ENCODE results near the gene SLX4IP. TPM values are rescaled to one million over a fixed set of nuclear protein-coding genes. Genes with fewer than 3 reads are reported as not detected.

The SLX4IP gene
- polyA plus RNA-seq, 2 donors = 1.2 to 4.4 TPM

GRCh38 chr20:10595266-10595665 lies 160.2 kb downstream of the SLX4IP start:
- peaks cover 0 to 3% of the 10 kb centered on the region in 2 donors for H3K4me1 ChIP-seq (ENCODE audit: control insufficient read depth in 2 of 2, insufficient read depth in 2 of 2, low read length in 1 of 2)
- no peak overlapping the region for H3K4me3 ChIP-seq (ENCODE audit: low read depth in 1 of 2, low read length in 2 of 2)
- H3K9me3 ChIP-seq (ENCODE audit: control insufficient read depth in 2 of 2, insufficient read depth in 1 of 2, low read depth in 1 of 2, low read length in 1 of 2) = no peaks in the 10 kb centered on the region
- H3K27me3 ChIP-seq (ENCODE audit: control insufficient read depth in 1 of 2, insufficient read depth in 2 of 2, low read length in 2 of 2) = no peaks in the 10 kb centered on the region
- H3K27ac ChIP-seq (ENCODE audit: low read depth in 2 of 2, low read length in 1 of 2) = peak overlapping the region; percentile 22 to 66
- 63 to 66% methylated on average over 2 of the region's 2 CpGs for WGBS, 2 donors
- H3K36me3 ChIP-seq (ENCODE audit: control insufficient read depth in 2 of 2, insufficient read depth in 2 of 2, low read length in 1 of 2) = no peaks in the 10 kb centered on the region

GRCh38 chr20:10595985-10596384 lies 160.9 kb downstream of the SLX4IP start:
- Histone ChIP-seq H3K27me3 (ENCODE audit: control insufficient read depth in 1 of 2, insufficient read depth in 2 of 2, low read length in 2 of 2) (no peaks in the 10 kb centered on the region), H3K27ac (ENCODE audit: low read depth in 2 of 2, low read length in 1 of 2) (peak overlapping the region; percentile 33 to 65), H3K9me3 (ENCODE audit: control insufficient read depth in 2 of 2, insufficient read depth in 1 of 2, low read depth in 1 of 2, low read length in 1 of 2) (no peaks in the 10 kb centered on the region), H3K36me3 (ENCODE audit: control insufficient read depth in 2 of 2, insufficient read depth in 2 of 2, low read length in 1 of 2) (peaks cover 0 to 2% of the 10 kb centered on the region in 2 donors), H3K4me1 (ENCODE audit: control insufficient read depth in 2 of 2, insufficient read depth in 2 of 2, low read length in 1 of 2) (peaks cover 0 to 3% of the 10 kb centered on the region in 2 donors), H3K4me3 (ENCODE audit: low read depth in 1 of 2, low read length in 2 of 2) (no peak overlapping the region)
- WGBS, 2 donors = 82 to 88% methylated on average over 3 of the region's 3 CpGs

DNA sequence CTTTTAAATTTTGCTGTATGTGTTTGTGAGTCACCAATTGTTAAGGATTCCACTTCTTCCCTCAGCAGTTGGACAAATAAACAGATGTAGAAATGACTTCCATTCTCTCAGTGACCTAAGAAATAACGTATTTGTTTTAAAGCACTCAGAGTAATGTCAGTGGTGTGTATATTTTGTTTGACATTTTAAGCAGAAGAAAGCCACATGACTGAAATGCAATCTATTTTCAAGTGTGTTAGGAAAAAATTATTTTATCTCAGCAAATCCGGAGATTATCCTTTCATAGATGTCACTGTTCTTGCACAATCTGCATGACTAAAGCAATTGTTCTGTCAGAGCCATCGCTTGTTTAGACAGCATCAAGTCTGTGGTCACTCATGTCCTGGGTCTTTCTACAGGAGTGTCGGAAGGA lies 161.6 kb downstream of the SLX4IP start:
- H3K36me3 ChIP-seq (ENCODE audit: control insufficient read depth in 2 of 2, insufficient read depth in 2 of 2, low read length in 1 of 2) = peaks cover 0 to 2% of the 10 kb centered on the region in 2 donors
- H3K27ac ChIP-seq (ENCODE audit: low read depth in 2 of 2, low read length in 1 of 2) = peak overlapping the region in 1 of 2 donors; percentile 80
- peaks cover 0 to 3% of the 10 kb centered on the region in 2 donors for H3K4me1 ChIP-seq (ENCODE audit: control insufficient read depth in 2 of 2, insufficient read depth in 2 of 2, low read length in 1 of 2)
- WGBS, 2 donors = 35 to 52% methylated on average over 4 of the region's 4 CpGs
- no peaks in the 10 kb centered on the region for H3K27me3 ChIP-seq (ENCODE audit: control insufficient read depth in 1 of 2, insufficient read depth in 2 of 2, low read length in 2 of 2)
- H3K4me3 ChIP-seq (ENCODE audit: low read depth in 1 of 2, low read length in 2 of 2) = no peak overlapping the region
- H3K9me3 ChIP-seq (ENCODE audit: control insufficient read depth in 2 of 2, insufficient read depth in 1 of 2, low read depth in 1 of 2, low read length in 1 of 2) = no peaks in the 10 kb centered on the region

GRCh38 chr20:10597637-10598036 lies 162.5 kb downstream of the SLX4IP start:
- WGBS, 2 donors = 77 to 79% methylated on average over 1 of the region's 1 CpG
- H3K27me3 ChIP-seq (ENCODE audit: control insufficient read depth in 1 of 2, insufficient read depth in 2 of 2, low read length in 2 of 2) = no peaks in the 10 kb centered on the region
- no peak overlapping the region for H3K4me3 ChIP-seq (ENCODE audit: low read depth in 1 of 2, low read length in 2 of 2)
- H3K4me1 ChIP-seq (ENCODE audit: control insufficient read depth in 2 of 2, insufficient read depth in 2 of 2, low read length in 1 of 2) = peaks cover 0 to 3% of the 10 kb centered on the region in 2 donors
- H3K27ac ChIP-seq (ENCODE audit: low read depth in 2 of 2, low read length in 1 of 2) = peak overlapping the region in 1 of 2 donors; percentile 48
- H3K9me3 ChIP-seq (ENCODE audit: control insufficient read depth in 2 of 2, insufficient read depth in 1 of 2, low read depth in 1 of 2, low read length in 1 of 2) = no peaks in the 10 kb centered on the region
- H3K36me3 ChIP-seq (ENCODE audit: control insufficient read depth in 2 of 2, insufficient read depth in 2 of 2, low read length in 1 of 2) = peaks cover 0 to 2% of the 10 kb centered on the region in 2 donors

GRCh38 chr20:10602221-10602871 lies 167.2 kb downstream of the SLX4IP start:
- Histone ChIP-seq H3K4me3 (ENCODE audit: low read depth in 1 of 2, low read length in 2 of 2) (no peak overlapping the region), H3K36me3 (ENCODE audit: control insufficient read depth in 2 of 2, insufficient read depth in 2 of 2, low read length in 1 of 2) (peaks cover 0 to 2% of the 10 kb centered on the region in 2 donors), H3K27ac (ENCODE audit: low read depth in 2 of 2, low read length in 1 of 2) (no peak overlapping the region), H3K9me3 (ENCODE audit: control insufficient read depth in 2 of 2, insufficient read depth in 1 of 2, low read depth in 1 of 2, low read length in 1 of 2) (no peaks in the 10 kb centered on the region), H3K27me3 (ENCODE audit: control insufficient read depth in 1 of 2, insufficient read depth in 2 of 2, low read length in 2 of 2) (no peaks in the 10 kb centered on the region), H3K4me1 (ENCODE audit: control insufficient read depth in 2 of 2, insufficient read depth in 2 of 2, low read length in 1 of 2) (no peaks in the 10 kb centered on the region)
- WGBS, 2 donors = 72 to 73% methylated on average over 4 of the region's 4 CpGs

GRCh38 chr20:10603378-10603777 lies 168.3 kb downstream of the SLX4IP start:
- Histone ChIP-seq H3K36me3 (ENCODE audit: control insufficient read depth in 2 of 2, insufficient read depth in 2 of 2, low read length in 1 of 2) (peaks cover 0 to 2% of the 10 kb centered on the region in 2 donors), H3K4me3 (ENCODE audit: low read depth in 1 of 2, low read length in 2 of 2) (no peak overlapping the region), H3K4me1 (ENCODE audit: control insufficient read depth in 2 of 2, insufficient read depth in 2 of 2, low read length in 1 of 2) (no peaks in the 10 kb centered on the region), H3K27ac (ENCODE audit: low read depth in 2 of 2, low read length in 1 of 2) (peak overlapping the region; percentile 50 to 59), H3K27me3 (ENCODE audit: control insufficient read depth in 1 of 2, insufficient read depth in 2 of 2, low read length in 2 of 2) (no peaks in the 10 kb centered on the region), H3K9me3 (ENCODE audit: control insufficient read depth in 2 of 2, insufficient read depth in 1 of 2, low read depth in 1 of 2, low read length in 1 of 2) (no peaks in the 10 kb centered on the region)
- 81 to 82% methylated on average over 4 of the region's 4 CpGs for WGBS, 2 donors

DNA sequence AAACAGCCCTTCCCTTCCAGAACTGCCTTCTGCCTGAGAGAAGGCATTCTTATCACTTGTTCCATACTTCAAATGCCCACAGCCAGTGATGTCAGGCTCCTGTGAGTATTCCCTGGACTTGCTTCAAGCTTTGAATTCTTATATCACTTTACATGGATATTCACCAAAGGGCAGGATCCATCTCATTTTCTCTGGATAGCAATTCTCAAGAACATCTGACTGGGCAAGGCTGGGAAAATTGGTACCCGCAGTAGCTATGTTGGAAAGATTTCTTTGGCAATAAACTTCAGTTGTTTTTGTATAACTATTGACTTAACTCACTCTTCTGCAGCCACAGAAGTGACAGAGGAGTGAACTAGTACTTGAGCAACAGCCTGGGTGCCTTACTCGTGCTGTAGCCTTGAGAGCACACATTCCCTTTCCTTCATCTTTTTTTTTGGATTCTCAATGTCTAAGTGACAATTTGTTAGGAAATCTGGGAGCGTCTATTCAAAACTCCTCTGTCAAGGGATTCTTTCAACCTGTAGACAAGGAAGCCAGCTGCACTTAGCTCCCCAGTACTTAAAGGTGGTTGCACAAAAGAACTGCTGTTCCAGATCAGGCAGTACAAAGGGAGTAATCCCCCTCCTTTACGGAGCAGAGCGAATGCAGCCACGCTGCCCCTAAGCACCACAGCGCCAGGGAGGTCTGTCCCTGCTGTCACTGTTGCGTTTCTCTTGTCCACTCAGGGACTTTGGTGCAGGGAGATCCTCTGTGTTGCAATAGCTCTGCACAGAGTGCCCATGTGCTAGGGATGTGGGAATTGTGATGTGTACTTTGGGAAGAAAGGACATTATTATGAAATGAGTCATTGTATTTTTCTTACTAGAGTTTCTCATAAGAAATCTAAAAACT lies 169.1 kb downstream of the SLX4IP start:
- Histone ChIP-seq H3K9me3 (ENCODE audit: control insufficient read depth in 2 of 2, insufficient read depth in 1 of 2, low read depth in 1 of 2, low read length in 1 of 2) (no peaks in the 10 kb centered on the region), H3K4me1 (ENCODE audit: control insufficient read depth in 2 of 2, insufficient read depth in 2 of 2, low read length in 1 of 2) (no peaks in the 10 kb centered on the region), H3K27ac (ENCODE audit: low read depth in 2 of 2, low read length in 1 of 2) (peak overlapping the region; percentile 50 to 59), H3K4me3 (ENCODE audit: low read depth in 1 of 2, low read length in 2 of 2) (no peak overlapping the region), H3K36me3 (ENCODE audit: control insufficient read depth in 2 of 2, insufficient read depth in 2 of 2, low read length in 1 of 2) (peaks cover 0 to 2% of the 10 kb centered on the region in 2 donors), H3K27me3 (ENCODE audit: control insufficient read depth in 1 of 2, insufficient read depth in 2 of 2, low read length in 2 of 2) (no peaks in the 10 kb centered on the region)
- 80 to 83% methylated on average over 8 of the region's 8 CpGs for WGBS, 2 donors

- no peaks in the 10 kb centered on the region for H3K9me3 ChIP-seq (ENCODE audit: control insufficient read depth in 2 of 2, insufficient read depth in 1 of 2, low read depth in 1 of 2, low read length in 1 of 2)
- 80 to 82% methylated on average over 2 of the region's 2 CpGs for WGBS, 2 donors
- H3K27me3 ChIP-seq (ENCODE audit: control insufficient read depth in 1 of 2, insufficient read depth in 2 of 2, low read length in 2 of 2) = no peaks in the 10 kb centered on the region
- no peaks in the 10 kb centered on the region for H3K4me1 ChIP-seq (ENCODE audit: control insufficient read depth in 2 of 2, insufficient read depth in 2 of 2, low read length in 1 of 2)
- H3K4me3 ChIP-seq (ENCODE audit: low read depth in 1 of 2, low read length in 2 of 2) = no peak overlapping the region
- peaks cover 0 to 2% of the 10 kb centered on the region in 2 donors for H3K36me3 ChIP-seq (ENCODE audit: control insufficient read depth in 2 of 2, insufficient read depth in 2 of 2, low read length in 1 of 2)
- no peak overlapping the region for H3K27ac ChIP-seq (ENCODE audit: low read depth in 2 of 2, low read length in 1 of 2)
Observed at GRCh38 chr20:10604865-10605440, 169.8 kb downstream of the SLX4IP start.

DNA sequence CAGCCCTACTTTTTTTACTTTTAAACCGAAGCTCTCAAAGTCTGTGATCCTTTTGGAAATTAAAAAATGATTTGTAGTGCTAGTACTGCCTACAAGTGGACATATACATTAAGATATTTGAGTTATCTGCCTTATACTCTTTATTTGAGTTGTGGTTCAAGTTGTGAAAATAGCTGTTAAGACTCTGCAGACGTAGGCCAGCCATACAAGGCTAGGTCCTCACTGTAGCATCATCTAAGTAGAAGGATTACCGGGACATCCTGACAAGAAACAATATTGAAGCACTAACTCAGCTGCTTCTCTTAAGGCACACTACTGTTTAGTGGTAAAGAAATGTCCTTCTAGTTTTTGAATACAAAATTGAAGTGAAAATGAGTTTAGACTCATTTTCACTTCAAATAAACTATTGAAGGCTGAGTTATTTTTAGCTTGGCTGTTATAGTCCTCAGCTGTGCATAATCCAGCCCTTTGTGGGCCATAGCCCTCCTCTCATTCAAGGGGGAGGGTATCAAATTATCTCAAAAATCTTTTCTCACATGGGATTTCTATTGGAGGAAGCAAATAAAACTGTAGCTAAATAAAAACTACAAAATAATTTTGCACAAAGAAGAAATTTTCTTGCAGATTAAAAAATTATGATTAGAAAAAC lies 170.6 kb downstream of the SLX4IP start:
- WGBS, 2 donors = 85 to 88% methylated on average over 3 of the region's 3 CpGs
- Histone ChIP-seq H3K27ac (ENCODE audit: low read depth in 2 of 2, low read length in 1 of 2) (peak overlapping the region in 1 of 2 donors; percentile 9), H3K4me1 (ENCODE audit: control insufficient read depth in 2 of 2, insufficient read depth in 2 of 2, low read length in 1 of 2) (no peaks in the 10 kb centered on the region)

More for the DNA sequence above, 170.6 kb downstream of the SLX4IP start:
- peaks cover 0 to 2% of the 10 kb centered on the region in 2 donors for H3K36me3 ChIP-seq (ENCODE audit: control insufficient read depth in 2 of 2, insufficient read depth in 2 of 2, low read length in 1 of 2)
- H3K27me3 ChIP-seq (ENCODE audit: control insufficient read depth in 1 of 2, insufficient read depth in 2 of 2, low read length in 2 of 2) = no peaks in the 10 kb centered on the region
- H3K4me3 ChIP-seq (ENCODE audit: low read depth in 1 of 2, low read length in 2 of 2) = no peak overlapping the region
- no peaks in the 10 kb centered on the region for H3K9me3 ChIP-seq (ENCODE audit: control insufficient read depth in 2 of 2, insufficient read depth in 1 of 2, low read depth in 1 of 2, low read length in 1 of 2)
